Ishikawa (cell line): Measurements from ENCODE around the gene GALNT13.

Experiments used
- CEBPB ChIP-seq: IDR thresholded peaks from 2 replicates; pipeline ENCODE4 v1.6.1; 2012
- CREB1 ChIP-seq: IDR thresholded peaks from 2 replicates; pipeline ENCODE4 v1.6.1; 2012; ENCODE audit warnings: low read depth
- EGR1 ChIP-seq: IDR thresholded peaks from 2 replicates; pipeline ENCODE4 v1.6.1; 2012
- EP300 ChIP-seq: IDR thresholded peaks from 2 replicates; pipeline ENCODE4 v1.6.1; 2012; ENCODE audit warnings: borderline replicate concordance
- FOXM1 ChIP-seq: IDR thresholded peaks from 2 replicates; pipeline ENCODE4 v1.6.1; 2012; ENCODE audit warnings: low read depth, borderline replicate concordance
- MAX ChIP-seq: IDR thresholded peaks from 2 replicates; pipeline ENCODE4 v1.6.1; 2012
- RAD21 ChIP-seq: IDR thresholded peaks from 2 replicates; pipeline ENCODE4 v1.6.1; 2012; ENCODE audit warnings: low read depth
- REST ChIP-seq: IDR thresholded peaks from 2 replicates; pipeline ENCODE4 v1.6.1; 2012; ENCODE audit warnings: low read depth, mild to moderate bottlenecking
- TAF1 ChIP-seq: IDR thresholded peaks from 2 replicates; pipeline ENCODE4 v1.6.1; 2012; ENCODE audit warnings: low read depth, mild to moderate bottlenecking
- ZBTB7A ChIP-seq: IDR thresholded peaks from 2 replicates; pipeline ENCODE4 v1.6.1; 2012; ENCODE audit warnings: low read depth

GRCh38 chr2:154158101-154158500 is 286.4 kb downstream of the GALNT13 start:
- no peak for TF ChIP-seq RAD21
- TF ChIP-seq MAX: no peak
- no peak for TF ChIP-seq EGR1
- no peak for TF ChIP-seq CREB1
- TF ChIP-seq REST: no peak
- no peak for TF ChIP-seq EP300
- TF ChIP-seq CEBPB: no peak
- no peak for TF ChIP-seq FOXM1
- TF ChIP-seq ZBTB7A: no peak
- TF ChIP-seq TAF1: no peak
